22Rv1 (cell line): ENCODE results near the gene OGFR.

Experiments
- CTCF ChIP-seq: fragments of 450-650 bp; IDR thresholded peaks from 2 replicates; pipeline ENCODE4 v1.5.1; 2017; ENCODE audit warnings: mild to moderate bottlenecking
- ZFX ChIP-seq: fragments of 450-650 bp; IDR thresholded peaks from 2 replicates; pipeline ENCODE4 v1.6.1; 2017; ENCODE audit warnings: antibody characterized with exemption, borderline replicate concordance

- no peak for TF ChIP-seq CTCF
- TF ChIP-seq ZFX: no peak
Measured at GRCh38 chr20:62754991-62755356, 49.7 kb upstream of the OGFR start.
